Right lung (tissue), 5 donors: Measurements from ENCODE around the gene B4GALT2. TPM values are rescaled to one million over a fixed set of nuclear protein-coding genes. Genes with fewer than 3 reads are reported as not detected.

Experiments
- DNase-seq, 2 donors: peaks; one replicate each; pipeline ENCODE4 v3.0.0-alpha.2; 2013
- polyA plus RNA-seq, 5 donors: library from polyadenylated mRNA; unstranded; fragments of 120-200 nt; gene quantifications; one replicate each; pipeline versions ENCODE4 v1.2.1 to v1.2.3, GENCODE V29; 2013; ENCODE audit warnings: inconsistent platforms in 1 of 5, low replicate concordance in 1 of 5; ENCODE audit not compliant: insufficient read length in 5 of 5, insufficient read depth in 1 of 5

B4GALT2 gene
- polyA plus RNA-seq, 5 donors: 32.0 to 70.2 (median 40.1) TPM

GRCh38 chr1:43982808-43983207 is 3.8 kb downstream of the B4GALT2 start:
- DNase-seq: no peak

- DNase-seq: no peak
These were observed 4.4 kb downstream of the B4GALT2 start for GRCh38 chr1:43983253-43983899.

GRCh38 chr1:43984855-43985254 is 5.8 kb downstream of the B4GALT2 start:
- DNase-seq: no peak

- no peak for DNase-seq
These were observed 7.1 kb downstream of the B4GALT2 start for GRCh38 chr1:43985984-43986595.

GRCh38 chr1:43986712-43987111 is 7.7 kb downstream of the B4GALT2 start:
- no peak for DNase-seq

- DNase-seq: no peak
These were observed 8.3 kb downstream of the B4GALT2 start for GRCh38 chr1:43987159-43987902.

GRCh38 chr1:43990271-43991199 is 11.5 kb downstream of the B4GALT2 start:
- no peak for DNase-seq

GRCh38 chr1:43991200-43991475 is 12.1 kb downstream of the B4GALT2 start:
- no peak for DNase-seq

GRCh38 chr1:43991476-43992231 is 12.6 kb downstream of the B4GALT2 start, which contains the start of gene CCDC24:
TSS of gene CCDC24 (plus strand) at chr1:43991599. CDS start at chr1:43991879, 280 bp downstream.
- peak; percentile 65 to 69 for DNase-seq

- DNase-seq: no peak
These were observed 13.4 kb downstream of the B4GALT2 start for GRCh38 chr1:43992232-43992995.

GRCh38 chr1:43993206-43993914 is 14.3 kb downstream of the B4GALT2 start:
- no peak for DNase-seq

GRCh38 chr1:43994071-43994470 is 15.1 kb downstream of the B4GALT2 start:
- no peak for DNase-seq

GRCh38 chr1:43994794-43995790 is 16.1 kb downstream of the B4GALT2 start:
- no peak for DNase-seq

GRCh38 chr1:43995984-43996732 is 17.1 kb downstream of the B4GALT2 start:
- no peak for DNase-seq

GRCh38 chr1:43996733-43997115 is 17.7 kb downstream of the B4GALT2 start:
- no peak for DNase-seq

- DNase-seq: no peak
These were observed 18.4 kb downstream of the B4GALT2 start for GRCh38 chr1:43997295-43997999.

- no peak for DNase-seq
These were observed 19.0 kb downstream of the B4GALT2 start for GRCh38 chr1:43998000-43998378.
